Mucosa of stomach (tissue), 1 donor: Measurements from ENCODE around the gene USP17L21.
"Not testable (repeated sequence)": the region's sequence is repeated elsewhere in the genome, so short reads cannot be mapped to it uniquely, and the experiment has no call there.

Experiments used
- H3K27me3 ChIP-seq: one replicate; pipeline ENCODE4 v1.7.0; 2013; ENCODE audit warnings: mild to moderate bottlenecking, low read length; ENCODE audit not compliant: control insufficient read depth, insufficient read depth
- H3K36me3 ChIP-seq: one replicate; pipeline ENCODE4 v1.7.0; 2013; ENCODE audit warnings: low read length; ENCODE audit not compliant: control insufficient read depth, insufficient read depth
- H3K4me1 ChIP-seq: one replicate; pipeline ENCODE4 v1.7.0; 2013; ENCODE audit warnings: mild to moderate bottlenecking, low read length; ENCODE audit not compliant: control insufficient read depth, insufficient read depth
- H3K4me3 ChIP-seq: one replicate; pipeline ENCODE4 v1.7.0; 2013; ENCODE audit warnings: low read length
- H3K9ac ChIP-seq: one replicate; pipeline ENCODE4 v1.7.0; 2013; ENCODE audit warnings: mild to moderate bottlenecking, low read length, moderate library complexity
- H3K9me3 ChIP-seq: one replicate; pipeline ENCODE4 v1.7.0; 2013; ENCODE audit warnings: mild to moderate bottlenecking, low read length, moderate library complexity; ENCODE audit not compliant: control insufficient read depth
- donor health status: Pancreatic carcinoma.

The USP17L21 gene

DNA sequence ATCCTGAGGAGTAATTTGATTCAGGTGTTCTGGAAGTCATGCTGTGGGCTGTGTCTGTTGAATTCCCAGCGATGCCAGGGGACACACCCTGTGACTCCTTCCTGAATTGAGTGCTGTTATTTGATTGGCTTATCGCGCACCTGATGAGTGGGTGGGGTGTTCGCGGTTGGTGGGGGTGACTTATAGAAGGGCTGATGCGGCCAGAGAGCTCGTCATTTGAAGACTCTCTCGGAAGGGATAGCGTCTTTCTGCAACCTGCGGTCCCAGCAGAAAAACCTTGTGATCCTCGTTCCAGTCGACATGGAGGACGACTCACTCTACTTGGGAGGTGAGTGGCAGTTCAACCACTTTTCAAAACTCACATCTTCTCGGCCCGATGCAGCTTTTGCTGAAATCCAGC is 4.6 kb downstream of the USP17L21 start, which contains the start of gene USP17L22:
Gene USP17L22 (plus strand): TSS at position 301 of the 400 bp plus-strand sequence. CDS start 0 bp downstream, at position 301.
- H3K36me3 ChIP-seq, H3K9ac ChIP-seq, H3K27me3 ChIP-seq, H3K4me1 ChIP-seq, H3K9me3 ChIP-seq, H3K4me3 ChIP-seq: not testable (repeated sequence)

GRCh38 chr4:9271719-9272118 is 9.0 kb downstream of the USP17L21 start:
- H3K27me3 ChIP-seq, H3K4me3 ChIP-seq, H3K36me3 ChIP-seq, H3K4me1 ChIP-seq, H3K9me3 ChIP-seq, H3K9ac ChIP-seq: not testable (repeated sequence)
